HG03354 (cell line): Measurements from ENCODE around the gene NID2.

Experiments used
- ATAC-seq: cut with Tn5 transposase; IDR thresholded peaks from one replicate; pipeline ENCODE4 v1.9.1; 2021; ENCODE audit warnings: mild to moderate bottlenecking; ENCODE audit not compliant: unreplicated experiment, poor library complexity, severe bottlenecking

The NID2 gene

GRCh38 chr14:52032204-52032801 lies 36.6 kb downstream of the NID2 start:
- ATAC-seq = no peak

GRCh38 chr14:52031781-52032180 lies 37.1 kb downstream of the NID2 start:
- ATAC-seq = no peak

- no peak for ATAC-seq
Measured at GRCh38 chr14:52029881-52030280, 39.0 kb downstream of the NID2 start.

GRCh38 chr14:52026901-52027300 lies 42.0 kb downstream of the NID2 start:
- no peak for ATAC-seq

GRCh38 chr14:52026017-52026660 lies 42.7 kb downstream of the NID2 start:
- ATAC-seq = no peak

GRCh38 chr14:52025310-52025709 lies 43.5 kb downstream of the NID2 start:
- ATAC-seq = no peak

- ATAC-seq = no peak
Measured at GRCh38 chr14:52023518-52023917, 45.3 kb downstream of the NID2 start.

- peak; percentile 81 for ATAC-seq
Measured at GRCh38 chr14:52021957-52022600, 46.8 kb downstream of the NID2 start.

- ATAC-seq = no peak
Measured at GRCh38 chr14:52020866-52021717, 47.8 kb downstream of the NID2 start.

GRCh38 chr14:52020161-52020714 lies 48.6 kb downstream of the NID2 start:
- no peak for ATAC-seq

- no peak for ATAC-seq
Measured at GRCh38 chr14:52018970-52019369, 49.9 kb downstream of the NID2 start.

- ATAC-seq = no peak
Measured at GRCh38 chr14:52018252-52018651, 50.6 kb downstream of the NID2 start.

- ATAC-seq = no peak
Measured at GRCh38 chr14:52015411-52016030, 53.3 kb downstream of the NID2 start.

- ATAC-seq = no peak
Measured at GRCh38 chr14:52014601-52015267, 54.1 kb downstream of the NID2 start.

- no peak for ATAC-seq
Measured at GRCh38 chr14:52013984-52014600, 54.8 kb downstream of the NID2 start.

- ATAC-seq = no peak
Measured at GRCh38 chr14:52012635-52013034, 56.2 kb downstream of the NID2 start.

GRCh38 chr14:52011523-52011922 lies 57.3 kb downstream of the NID2 start:
- no peak for ATAC-seq

- ATAC-seq = no peak
Measured at GRCh38 chr14:52010173-52010693, 58.6 kb downstream of the NID2 start.

- no peak for ATAC-seq
Measured at GRCh38 chr14:52008136-52008535, 60.7 kb downstream of the NID2 start.
